Neural cell (in vitro differentiated cells): Measurements from ENCODE around the gene PIK3R1.

ENCODE experiments used
- EP300 ChIP-seq: fragments of 450-650 bp; conservative IDR thresholded peaks from 2 replicates; pipeline ENCODE4 v1.6.1; 2014; ENCODE audit warnings: antibody characterized with exemption, mild to moderate bottlenecking, moderate library complexity; ENCODE audit not compliant: poor library complexity, severe bottlenecking
- EZH2 ChIP-seq: fragments of 200-600, 300-800 bp; shearing (Covaris generic), sonication (generic); IDR thresholded peaks from 2 replicates; pipeline ENCODE4 v1.6.1; 2014; ENCODE audit warnings: antibody characterized with exemption, low read length, borderline replicate concordance, mild to moderate bottlenecking; ENCODE audit not compliant: insufficient read depth, poor library complexity, severe bottlenecking
- POLR2AphosphoS5 ChIP-seq: IDR thresholded peaks from 2 replicates; pipeline ENCODE4 v1.6.1; 2012
- SMC3 ChIP-seq: fragments of 450-650 bp; conservative IDR thresholded peaks from 2 replicates; pipeline ENCODE4 v1.6.1; 2014; ENCODE audit warnings: antibody characterized with exemption, mild to moderate bottlenecking, moderate library complexity; ENCODE audit not compliant: poor library complexity
- TAF1 ChIP-seq: IDR thresholded peaks from 2 replicates; pipeline ENCODE4 v1.6.1; 2012; ENCODE audit warnings: low read depth
- TF ChIP-seq, protein P1 (sequence below): fragments of 450-650 bp; IDR thresholded peaks from 2 replicates; pipeline ENCODE4 v1.5.1; 2014; ENCODE audit warnings: antibody characterized with exemption, mild to moderate bottlenecking, moderate library complexity; ENCODE audit not compliant: poor library complexity, severe bottlenecking

- TF ChIP-seq, protein P1, sequence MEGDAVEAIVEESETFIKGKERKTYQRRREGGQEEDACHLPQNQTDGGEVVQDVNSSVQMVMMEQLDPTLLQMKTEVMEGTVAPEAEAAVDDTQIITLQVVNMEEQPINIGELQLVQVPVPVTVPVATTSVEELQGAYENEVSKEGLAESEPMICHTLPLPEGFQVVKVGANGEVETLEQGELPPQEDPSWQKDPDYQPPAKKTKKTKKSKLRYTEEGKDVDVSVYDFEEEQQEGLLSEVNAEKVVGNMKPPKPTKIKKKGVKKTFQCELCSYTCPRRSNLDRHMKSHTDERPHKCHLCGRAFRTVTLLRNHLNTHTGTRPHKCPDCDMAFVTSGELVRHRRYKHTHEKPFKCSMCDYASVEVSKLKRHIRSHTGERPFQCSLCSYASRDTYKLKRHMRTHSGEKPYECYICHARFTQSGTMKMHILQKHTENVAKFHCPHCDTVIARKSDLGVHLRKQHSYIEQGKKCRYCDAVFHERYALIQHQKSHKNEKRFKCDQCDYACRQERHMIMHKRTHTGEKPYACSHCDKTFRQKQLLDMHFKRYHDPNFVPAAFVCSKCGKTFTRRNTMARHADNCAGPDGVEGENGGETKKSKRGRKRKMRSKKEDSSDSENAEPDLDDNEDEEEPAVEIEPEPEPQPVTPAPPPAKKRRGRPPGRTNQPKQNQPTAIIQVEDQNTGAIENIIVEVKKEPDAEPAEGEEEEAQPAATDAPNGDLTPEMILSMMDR: no peak
- TF ChIP-seq POLR2AphosphoS5: no peak
- TF ChIP-seq SMC3: no peak
- no peak for TF ChIP-seq TAF1
- no peak for TF ChIP-seq EZH2
- TF ChIP-seq EP300: no peak
These were observed 121.7 kb downstream of the PIK3R1 start for GRCh38 chr5:68337235-68337634.
